ENCODE measurements around the gene XPC. TPM values are rescaled to one million over a fixed set of nuclear protein-coding genes. Genes with fewer than 3 reads are reported as not detected.

Gene XPC
- total RNA-seq, 2 donors from 2014 or later = 41.1 to 53.2 TPM

- TF ChIP-seq POLR2A (IDR thresholded peaks at IDR 0.05) (no peak), POLR2AphosphoS5 (IDR thresholded peaks at IDR 0.05) (no peak)
- TF ChIP-seq, protein P1, sequence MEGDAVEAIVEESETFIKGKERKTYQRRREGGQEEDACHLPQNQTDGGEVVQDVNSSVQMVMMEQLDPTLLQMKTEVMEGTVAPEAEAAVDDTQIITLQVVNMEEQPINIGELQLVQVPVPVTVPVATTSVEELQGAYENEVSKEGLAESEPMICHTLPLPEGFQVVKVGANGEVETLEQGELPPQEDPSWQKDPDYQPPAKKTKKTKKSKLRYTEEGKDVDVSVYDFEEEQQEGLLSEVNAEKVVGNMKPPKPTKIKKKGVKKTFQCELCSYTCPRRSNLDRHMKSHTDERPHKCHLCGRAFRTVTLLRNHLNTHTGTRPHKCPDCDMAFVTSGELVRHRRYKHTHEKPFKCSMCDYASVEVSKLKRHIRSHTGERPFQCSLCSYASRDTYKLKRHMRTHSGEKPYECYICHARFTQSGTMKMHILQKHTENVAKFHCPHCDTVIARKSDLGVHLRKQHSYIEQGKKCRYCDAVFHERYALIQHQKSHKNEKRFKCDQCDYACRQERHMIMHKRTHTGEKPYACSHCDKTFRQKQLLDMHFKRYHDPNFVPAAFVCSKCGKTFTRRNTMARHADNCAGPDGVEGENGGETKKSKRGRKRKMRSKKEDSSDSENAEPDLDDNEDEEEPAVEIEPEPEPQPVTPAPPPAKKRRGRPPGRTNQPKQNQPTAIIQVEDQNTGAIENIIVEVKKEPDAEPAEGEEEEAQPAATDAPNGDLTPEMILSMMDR (IDR thresholded peaks at IDR 0.05) = no peak
- intact Hi-C loops (cut with DNase I) = no loop called here
- whole genome bisulfite sequencing = 97% methylated on average over 3 of the region's 3 CpGs
- Histone ChIP-seq H3K27ac (no peak overlapping the region), H3K4me1 (replicated peaks) (peaks cover 8% of the 10 kb centered on the region), H3K27me3 (replicated peaks; ENCODE audit: insufficient read depth) (no peaks in the 10 kb centered on the region), H3K9me3 (no peaks in the 10 kb centered on the region), H3K4me3 (no peak overlapping the region), H3K36me3 (no peaks in the 10 kb centered on the region)
- DNase-seq (ENCODE audit: low spot score) = no peak
Observed at GRCh38 chr3:14181253-14181652, 2.9 kb upstream of the XPC start.

- no peak for DNase-seq (ENCODE audit: low spot score)
- Histone ChIP-seq H3K27me3 (replicated peaks; ENCODE audit: insufficient read depth) (no peaks in the 10 kb centered on the region), H3K36me3 (no peaks in the 10 kb centered on the region), H3K4me1 (replicated peaks) (peaks cover 8% of the 10 kb centered on the region), H3K9me3 (no peaks in the 10 kb centered on the region), H3K4me3 (no peak overlapping the region), H3K27ac (no peak overlapping the region)
- intact Hi-C loops (cut with DNase I) = loop anchor here (2.0 kb wide), 1 partner anchor 283 kb away; no protein-coding TSS in a partner anchor
- TF ChIP-seq POLR2AphosphoS5 (IDR thresholded peaks at IDR 0.05) (no peak), POLR2A (IDR thresholded peaks at IDR 0.05) (no peak)
- TF ChIP-seq, protein P1 (IDR thresholded peaks at IDR 0.05) = no peak
- 100% methylated on average over 1 of the region's 1 CpG for WGBS
Observed at GRCh38 chr3:14179795-14180194, 1.4 kb upstream of the XPC start.

- no peak for DNase-seq (ENCODE audit: low spot score)
- Histone ChIP-seq H3K4me3 (peak overlapping the region; percentile 77 to 93), H3K9me3 (no peaks in the 10 kb centered on the region), H3K27me3 (replicated peaks; ENCODE audit: insufficient read depth) (no peaks in the 10 kb centered on the region), H3K4me1 (replicated peaks) (peaks cover 8% of the 10 kb centered on the region), H3K36me3 (no peaks in the 10 kb centered on the region), H3K27ac (peak overlapping the region; percentile 53 to 95)
- 7% methylated on average over 3 of the region's 3 CpGs for WGBS
- intact Hi-C loops (cut with DNase I) = loop anchor here (2.0 kb wide), 1 partner anchor 282 kb away; no protein-coding TSS in a partner anchor
- TF ChIP-seq, protein P1 (IDR thresholded peaks at IDR 0.05) = no peak
- no peak for TF ChIP-seq POLR2A (IDR thresholded peaks at IDR 0.05)
- TF ChIP-seq POLR2AphosphoS5 (IDR thresholded peaks at IDR 0.05) = no peak
Observed at GRCh38 chr3:14179114-14179465, 689 bp upstream of the XPC start.

DNA sequence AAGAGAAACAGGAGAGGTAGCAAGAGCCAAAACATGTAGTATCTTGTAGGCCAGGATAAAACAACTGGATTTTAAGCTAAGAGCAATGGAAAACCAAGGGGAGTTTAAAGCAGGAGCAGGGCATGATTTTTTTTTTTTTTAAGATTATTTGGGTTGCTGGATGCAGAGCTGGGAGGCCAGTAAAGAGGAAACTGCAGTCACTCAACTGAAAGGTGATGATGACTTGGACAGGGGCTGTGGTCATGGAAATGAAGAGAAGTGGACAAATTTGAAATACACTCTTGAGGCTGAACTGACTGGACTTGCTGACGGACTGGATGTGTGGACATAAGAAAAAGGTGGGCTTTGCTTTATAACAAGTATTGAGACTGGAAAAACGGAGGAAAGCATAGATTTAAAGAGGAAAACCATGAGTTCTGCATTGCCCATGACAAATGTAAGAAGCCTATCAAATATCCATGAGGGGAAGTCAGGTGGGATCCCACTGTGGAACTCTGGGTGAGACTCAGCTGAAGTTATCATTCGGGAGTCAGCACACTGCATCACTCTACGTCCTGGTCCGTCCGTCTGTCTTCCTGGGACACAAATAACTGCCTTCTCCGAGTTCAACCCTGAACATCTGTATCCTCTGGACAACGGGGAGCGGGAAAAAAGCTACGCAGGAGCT is 688 bp downstream of the XPC start:
- H3K4me3 ChIP-seq = peak overlapping the region; percentile 77 to 93
- TF ChIP-seq POLR2A (IDR thresholded peaks at IDR 0.05) = no peak
- TF ChIP-seq, protein P1 (IDR thresholded peaks at IDR 0.05) = no peak
- no peak for TF ChIP-seq POLR2AphosphoS5 (IDR thresholded peaks at IDR 0.05)
- intact Hi-C loops (cut with DNase I) = loop anchor here (2.0 kb wide), 2 partner anchors 53 to 281 kb away; partner anchors contain the start of genes CHCHD4 and TMEM43
- WGBS = 2% methylated on average over 10 of the region's 10 CpGs
- H3K27me3 ChIP-seq (replicated peaks; ENCODE audit: insufficient read depth) = no peaks in the 10 kb centered on the region
- H3K9me3 ChIP-seq = no peaks in the 10 kb centered on the region
- peaks cover 8% of the 10 kb centered on the region for H3K4me1 ChIP-seq (replicated peaks)
- DNase-seq (ENCODE audit: low spot score) = no peak
- H3K36me3 ChIP-seq = no peaks in the 10 kb centered on the region
- H3K27ac ChIP-seq = peak overlapping the region; percentile 88 to 95
